ENCODE measurements around the gene FBRSL1.

Gene FBRSL1

GRCh38 chr12:132511516-132512196 lies 21.7 kb downstream of the FBRSL1 start:
- H2BK120ac ChIP-seq (ENCODE audit: low read depth, low read length) = no peak overlapping the region
- no peak overlapping the region for H2BK12ac ChIP-seq (ENCODE audit: low read length)
- H3K4ac ChIP-seq (ENCODE audit: low read length) = no peak overlapping the region
- no CpG with 5 or more reads among the region's 19 CpGs for WGBS, 2 donors (ENCODE audit: extremely low coverage in 2 of 2, insufficient read length in 2 of 2, insufficient replicate concordance in 1 of 2)
- H4K8ac ChIP-seq (ENCODE audit: low read depth, low read length) = no peak overlapping the region
- no peak for DNase-seq (ENCODE audit: low spot score)
- no peaks in the 10 kb centered on the region for H3K27me3 ChIP-seq (ENCODE audit: control insufficient read depth in 3 of 3, insufficient read depth in 3 of 3, low read depth in 1 of 3, low read length in 3 of 3)
- H3K9me3 ChIP-seq (replicated peaks in 1 of 2; ENCODE audit: control insufficient read depth in 2 of 2, insufficient read depth in 1 of 2, low read depth in 1 of 2, low read length in 2 of 2) = peaks cover 4 to 11% of the 10 kb centered on the region in 2 donors
- H3K4me1 ChIP-seq (ENCODE audit: control insufficient read depth in 2 of 2, insufficient read depth in 1 of 2, low read depth in 1 of 2, low read length in 2 of 2) = peaks cover under 1 to 6% of the 10 kb centered on the region in 2 donors
- H3K18ac ChIP-seq (ENCODE audit: low read length) = no peak overlapping the region
- no peak overlapping the region for H3K14ac ChIP-seq (ENCODE audit: low read length)
- H3K36me3 ChIP-seq (replicated peaks in 1 of 2; ENCODE audit: control insufficient read depth in 2 of 2, insufficient read depth in 2 of 2, low read length in 2 of 2) = peaks cover 6 to 13% of the 10 kb centered on the region in 2 donors
- no peak overlapping the region for H3K27ac ChIP-seq (replicated peaks; ENCODE audit: low read length)
- H3K23ac ChIP-seq (ENCODE audit: low read depth, low read length, poor library complexity) = peak overlapping the region; percentile 91
- peaks cover 15% of the 10 kb centered on the region for H3K79me1 ChIP-seq (ENCODE audit: low read depth, low read length)
- H3K9ac ChIP-seq (ENCODE audit: low read depth, low read length, poor library complexity) = no peak overlapping the region
- H2AK5ac ChIP-seq (ENCODE audit: low read depth, low read length) = no peak overlapping the region
- H4K91ac ChIP-seq (ENCODE audit: low read depth, low read length, poor library complexity) = no peak overlapping the region
- no peak overlapping the region for H3K4me2 ChIP-seq (ENCODE audit: insufficient read depth, low read length, poor library complexity, severe bottlenecking)
- no peak overlapping the region for H3K4me3 ChIP-seq (ENCODE audit: low read length in 2 of 2)
- peak overlapping the region; percentile 75 for H2BK5ac ChIP-seq (ENCODE audit: low read length)
- H2BK15ac ChIP-seq (ENCODE audit: low read length) = no peak overlapping the region
- no peak overlapping the region for H2AFZ ChIP-seq (ENCODE audit: low read length)

DNA sequence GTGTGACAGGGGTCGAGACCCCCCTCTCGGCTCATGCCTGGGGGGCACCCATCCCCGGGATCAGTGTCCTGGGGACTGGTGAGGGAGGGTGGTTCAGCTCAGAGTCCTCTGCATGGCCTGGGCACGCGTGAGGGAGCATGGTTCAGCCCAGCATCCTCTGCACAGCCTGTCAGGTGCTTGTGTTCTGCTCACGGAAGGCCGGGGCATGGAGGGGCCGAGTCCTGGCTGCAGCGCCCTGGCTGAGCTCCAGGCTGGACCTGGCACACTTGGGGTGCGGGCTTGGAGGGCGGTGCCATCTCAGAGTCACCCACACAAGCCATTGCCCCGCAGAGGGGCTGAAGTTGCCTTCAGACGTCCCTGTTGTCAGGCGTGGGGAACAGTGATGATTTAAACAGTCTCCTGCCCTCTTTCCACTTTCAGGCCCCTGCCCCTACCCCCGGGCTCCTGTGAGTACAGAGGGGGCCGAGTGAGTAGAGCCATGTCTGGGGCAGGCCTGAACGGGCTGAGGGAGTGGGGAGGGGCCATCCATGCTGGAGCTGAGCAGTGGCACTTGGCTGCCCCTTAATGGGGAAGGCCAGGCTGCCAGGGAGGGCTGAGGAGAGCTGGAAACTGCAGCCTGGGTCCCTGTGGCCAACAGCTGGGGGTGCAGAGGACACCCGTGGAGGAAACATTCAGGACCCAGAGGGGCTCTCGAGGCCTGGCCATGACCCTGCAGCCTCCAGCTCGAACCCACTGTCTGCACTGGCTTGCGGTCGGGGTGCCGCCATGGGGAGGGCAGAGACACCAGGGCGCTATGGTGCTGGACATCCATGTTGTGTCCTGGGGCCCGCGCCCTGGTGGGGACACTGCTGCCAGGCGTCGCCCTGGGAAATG lies 22.5 kb downstream of the FBRSL1 start:
- H3K18ac ChIP-seq (ENCODE audit: low read length) = peak overlapping the region; percentile 71
- H3K4ac ChIP-seq (ENCODE audit: low read length) = no peak overlapping the region
- no peak overlapping the region for H2BK120ac ChIP-seq (ENCODE audit: low read depth, low read length)
- no peak overlapping the region for H4K91ac ChIP-seq (ENCODE audit: low read depth, low read length, poor library complexity)
- H3K23ac ChIP-seq (ENCODE audit: low read depth, low read length, poor library complexity) = peak overlapping the region; percentile 91
- H3K27ac ChIP-seq (replicated peaks; ENCODE audit: low read length) = no peak overlapping the region
- no peak overlapping the region for H2AFZ ChIP-seq (ENCODE audit: low read length)
- H3K9ac ChIP-seq (ENCODE audit: low read depth, low read length, poor library complexity) = peak overlapping the region; percentile 60
- WGBS, 2 donors (ENCODE audit: extremely low coverage in 2 of 2, insufficient read length in 2 of 2, insufficient replicate concordance in 1 of 2) = no CpG with 5 or more reads among the region's 28 CpGs
- H3K36me3 ChIP-seq (replicated peaks in 1 of 2; ENCODE audit: control insufficient read depth in 2 of 2, insufficient read depth in 2 of 2, low read length in 2 of 2) = peaks cover 6 to 13% of the 10 kb centered on the region in 2 donors
- H2BK15ac ChIP-seq (ENCODE audit: low read length) = no peak overlapping the region
- no peak overlapping the region for H2AK5ac ChIP-seq (ENCODE audit: low read depth, low read length)
- H3K27me3 ChIP-seq (ENCODE audit: control insufficient read depth in 3 of 3, insufficient read depth in 3 of 3, low read depth in 1 of 3, low read length in 3 of 3) = no peaks in the 10 kb centered on the region
- H3K4me2 ChIP-seq (ENCODE audit: insufficient read depth, low read length, poor library complexity, severe bottlenecking) = no peak overlapping the region
- no peak for DNase-seq (ENCODE audit: low spot score)
- no peak overlapping the region for H3K4me3 ChIP-seq (ENCODE audit: low read length in 2 of 2)
- peaks cover 4 to 12% of the 10 kb centered on the region in 2 donors for H3K9me3 ChIP-seq (replicated peaks in 1 of 2; ENCODE audit: control insufficient read depth in 2 of 2, insufficient read depth in 1 of 2, low read depth in 1 of 2, low read length in 2 of 2)
- H4K8ac ChIP-seq (ENCODE audit: low read depth, low read length) = no peak overlapping the region
- peak overlapping the region; percentile 75 for H2BK5ac ChIP-seq (ENCODE audit: low read length)
- H3K79me1 ChIP-seq (ENCODE audit: low read depth, low read length) = peaks cover 9% of the 10 kb centered on the region
- H2BK12ac ChIP-seq (ENCODE audit: low read length) = peak overlapping the region; percentile 84
- H3K14ac ChIP-seq (ENCODE audit: low read length) = peak overlapping the region; percentile 82
- no peaks in the 10 kb centered on the region for H3K4me1 ChIP-seq (ENCODE audit: control insufficient read depth in 2 of 2, insufficient read depth in 1 of 2, low read depth in 1 of 2, low read length in 2 of 2)

DNA sequence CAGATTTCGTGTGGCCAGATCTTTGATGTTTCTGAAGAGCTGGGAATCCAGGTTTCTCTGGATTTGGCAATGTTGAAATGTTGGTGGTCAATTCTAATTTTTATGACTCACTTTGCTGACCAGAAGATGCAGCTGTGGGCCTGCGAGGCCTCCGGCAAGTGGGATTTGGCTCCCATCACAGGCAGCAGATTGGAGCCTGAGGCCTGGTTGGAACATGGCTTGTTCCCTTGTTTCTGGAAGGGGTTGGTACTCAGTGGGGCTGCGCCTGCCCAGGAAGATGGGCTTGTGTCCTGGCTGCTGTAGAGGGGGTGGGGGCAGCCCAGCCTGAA lies 23.1 kb downstream of the FBRSL1 start:
- H2AFZ ChIP-seq (ENCODE audit: low read length) = no peak overlapping the region
- H4K91ac ChIP-seq (ENCODE audit: low read depth, low read length, poor library complexity) = no peak overlapping the region
- peaks cover 9% of the 10 kb centered on the region for H3K79me1 ChIP-seq (ENCODE audit: low read depth, low read length)
- H2BK120ac ChIP-seq (ENCODE audit: low read depth, low read length) = no peak overlapping the region
- no peak overlapping the region for H3K9ac ChIP-seq (ENCODE audit: low read depth, low read length, poor library complexity)
- no peak overlapping the region for H3K23ac ChIP-seq (ENCODE audit: low read depth, low read length, poor library complexity)
- no peak for DNase-seq (ENCODE audit: low spot score)
- H4K8ac ChIP-seq (ENCODE audit: low read depth, low read length) = no peak overlapping the region
- no peaks in the 10 kb centered on the region for H3K4me1 ChIP-seq (ENCODE audit: control insufficient read depth in 2 of 2, insufficient read depth in 1 of 2, low read depth in 1 of 2, low read length in 2 of 2)
- H2BK12ac ChIP-seq (ENCODE audit: low read length) = peak overlapping the region; percentile 84
- H2AK5ac ChIP-seq (ENCODE audit: low read depth, low read length) = no peak overlapping the region
- H2BK15ac ChIP-seq (ENCODE audit: low read length) = no peak overlapping the region
- H3K9me3 ChIP-seq (replicated peaks in 1 of 2; ENCODE audit: control insufficient read depth in 2 of 2, insufficient read depth in 1 of 2, low read depth in 1 of 2, low read length in 2 of 2) = peaks cover 7 to 14% of the 10 kb centered on the region in 2 donors
- peaks cover 9 to 11% of the 10 kb centered on the region in 2 donors for H3K36me3 ChIP-seq (replicated peaks in 1 of 2; ENCODE audit: control insufficient read depth in 2 of 2, insufficient read depth in 2 of 2, low read length in 2 of 2)
- no peak overlapping the region for H3K4me2 ChIP-seq (ENCODE audit: insufficient read depth, low read length, poor library complexity, severe bottlenecking)
- no peak overlapping the region for H3K27ac ChIP-seq (replicated peaks; ENCODE audit: low read length)
- no CpG with 5 or more reads among the region's 4 CpGs for WGBS, 2 donors (ENCODE audit: extremely low coverage in 2 of 2, insufficient read length in 2 of 2, insufficient replicate concordance in 1 of 2)
- H3K14ac ChIP-seq (ENCODE audit: low read length) = peak overlapping the region; percentile 89
- no peak overlapping the region for H3K18ac ChIP-seq (ENCODE audit: low read length)
- H3K4me3 ChIP-seq (ENCODE audit: low read length in 2 of 2) = no peak overlapping the region
- no peak overlapping the region for H3K4ac ChIP-seq (ENCODE audit: low read length)
- no peak overlapping the region for H2BK5ac ChIP-seq (ENCODE audit: low read length)
- no peaks in the 10 kb centered on the region for H3K27me3 ChIP-seq (ENCODE audit: control insufficient read depth in 3 of 3, insufficient read depth in 3 of 3, low read depth in 1 of 3, low read length in 3 of 3)

- Histone ChIP-seq H3K4me3 (ENCODE audit: low read length in 2 of 2) (no peak overlapping the region), H3K14ac (ENCODE audit: low read length) (peak overlapping the region; percentile 89), H3K79me1 (ENCODE audit: low read depth, low read length) (peaks cover 9% of the 10 kb centered on the region), H2BK15ac (ENCODE audit: low read length) (no peak overlapping the region), H3K36me3 (replicated peaks in 1 of 2; ENCODE audit: control insufficient read depth in 2 of 2, insufficient read depth in 2 of 2, low read length in 2 of 2) (peaks cover 6 to 13% of the 10 kb centered on the region in 2 donors), H3K23ac (ENCODE audit: low read depth, low read length, poor library complexity) (peak overlapping the region; percentile 43), H3K27ac (replicated peaks; ENCODE audit: low read length) (no peak overlapping the region), H3K27me3 (ENCODE audit: control insufficient read depth in 3 of 3, insufficient read depth in 3 of 3, low read depth in 1 of 3, low read length in 3 of 3) (no peaks in the 10 kb centered on the region), H3K9ac (ENCODE audit: low read depth, low read length, poor library complexity) (no peak overlapping the region), H3K18ac (ENCODE audit: low read length) (peak overlapping the region; percentile 57), H2AK5ac (ENCODE audit: low read depth, low read length) (no peak overlapping the region), H3K4me2 (ENCODE audit: insufficient read depth, low read length, poor library complexity, severe bottlenecking) (no peak overlapping the region), H2BK120ac (ENCODE audit: low read depth, low read length) (no peak overlapping the region), H3K9me3 (replicated peaks in 1 of 2; ENCODE audit: control insufficient read depth in 2 of 2, insufficient read depth in 1 of 2, low read depth in 1 of 2, low read length in 2 of 2) (peaks cover 13 to 20% of the 10 kb centered on the region in 2 donors), H2AFZ (ENCODE audit: low read length) (no peak overlapping the region), H3K4ac (ENCODE audit: low read length) (no peak overlapping the region), H4K91ac (ENCODE audit: low read depth, low read length, poor library complexity) (no peak overlapping the region), H2BK12ac (ENCODE audit: low read length) (no peak overlapping the region), H3K4me1 (ENCODE audit: control insufficient read depth in 2 of 2, insufficient read depth in 1 of 2, low read depth in 1 of 2, low read length in 2 of 2) (no peaks in the 10 kb centered on the region), H2BK5ac (ENCODE audit: low read length) (no peak overlapping the region), H4K8ac (ENCODE audit: low read depth, low read length) (no peak overlapping the region)
- no CpG with 5 or more reads among the region's 24 CpGs for WGBS, 2 donors (ENCODE audit: extremely low coverage in 2 of 2, insufficient read length in 2 of 2, insufficient replicate concordance in 1 of 2)
- no peak for DNase-seq (ENCODE audit: low spot score)
Observed at GRCh38 chr12:132513458-132514135, 23.6 kb downstream of the FBRSL1 start.
